ENCODE results near the gene SPECC1L.
A peak's percentile ranks its signal among the peaks of the same experiment; 100 is the strongest.
"Not testable (repeated sequence)": the region's sequence is repeated elsewhere in the genome, so short reads cannot be mapped to it uniquely, and the experiment has no call there.

SPECC1L gene

DNA sequence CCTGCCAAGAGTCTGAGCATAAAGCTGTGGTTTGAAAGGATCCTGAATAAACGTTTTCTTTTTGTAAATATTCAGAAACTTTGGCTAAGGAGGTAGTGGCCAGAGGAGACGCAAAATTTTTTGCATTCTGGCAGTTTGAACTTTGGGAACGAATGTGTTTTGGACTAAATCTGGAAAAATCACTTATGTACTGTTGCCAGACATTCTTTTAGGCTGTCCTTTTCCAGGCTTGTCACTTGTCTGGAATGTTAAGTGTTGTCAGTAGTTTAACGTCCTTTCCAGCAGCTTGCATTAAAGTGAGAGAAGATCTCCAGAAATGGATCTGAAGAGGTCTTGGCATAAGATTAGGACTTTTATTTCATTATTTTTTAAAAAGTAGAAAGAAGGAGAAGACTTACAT lies 18.5 kb downstream of the SPECC1L start:
- no peak for DNase-seq

DNA sequence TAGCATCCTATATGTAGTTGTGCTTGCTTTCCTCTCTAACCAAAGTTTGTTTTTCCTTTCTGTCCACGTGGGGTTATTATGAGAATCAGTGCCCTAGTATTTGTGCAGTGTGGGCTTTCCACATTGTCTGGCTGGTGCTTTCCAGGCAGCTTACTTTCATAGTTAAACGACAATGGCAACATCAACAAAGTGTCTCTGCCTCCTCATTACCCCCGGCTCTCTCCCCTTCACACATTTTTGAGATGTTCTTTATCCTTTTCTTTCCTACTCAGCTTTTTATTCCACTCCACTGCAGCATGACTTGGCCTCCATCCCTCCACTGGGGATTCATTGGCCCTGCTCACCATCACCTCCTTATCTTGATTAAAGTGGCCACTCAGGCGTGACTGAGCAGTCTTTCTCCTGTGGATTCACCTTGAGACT lies 19.1 kb downstream of the SPECC1L start:
- no peak for DNase-seq

DNA sequence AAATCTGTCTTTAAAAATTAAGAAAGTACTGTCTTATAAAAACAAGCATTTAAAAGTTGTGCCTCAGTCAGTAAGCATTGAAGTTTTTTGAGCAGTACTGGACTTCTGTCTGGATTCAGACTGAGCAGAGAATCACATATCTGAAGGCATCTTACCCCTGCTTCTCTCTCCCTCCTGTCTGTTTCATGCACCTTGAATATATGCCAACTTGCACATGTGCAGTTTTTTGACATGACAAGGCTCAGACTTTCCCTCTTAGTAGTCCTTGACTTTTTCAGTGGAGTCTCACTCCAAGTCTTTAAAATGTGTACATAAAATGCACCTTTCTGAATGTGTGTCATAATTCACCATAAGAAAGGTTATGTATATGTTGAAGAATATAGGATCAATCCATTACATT lies 19.8 kb downstream of the SPECC1L start:
- no peak for DNase-seq

DNA sequence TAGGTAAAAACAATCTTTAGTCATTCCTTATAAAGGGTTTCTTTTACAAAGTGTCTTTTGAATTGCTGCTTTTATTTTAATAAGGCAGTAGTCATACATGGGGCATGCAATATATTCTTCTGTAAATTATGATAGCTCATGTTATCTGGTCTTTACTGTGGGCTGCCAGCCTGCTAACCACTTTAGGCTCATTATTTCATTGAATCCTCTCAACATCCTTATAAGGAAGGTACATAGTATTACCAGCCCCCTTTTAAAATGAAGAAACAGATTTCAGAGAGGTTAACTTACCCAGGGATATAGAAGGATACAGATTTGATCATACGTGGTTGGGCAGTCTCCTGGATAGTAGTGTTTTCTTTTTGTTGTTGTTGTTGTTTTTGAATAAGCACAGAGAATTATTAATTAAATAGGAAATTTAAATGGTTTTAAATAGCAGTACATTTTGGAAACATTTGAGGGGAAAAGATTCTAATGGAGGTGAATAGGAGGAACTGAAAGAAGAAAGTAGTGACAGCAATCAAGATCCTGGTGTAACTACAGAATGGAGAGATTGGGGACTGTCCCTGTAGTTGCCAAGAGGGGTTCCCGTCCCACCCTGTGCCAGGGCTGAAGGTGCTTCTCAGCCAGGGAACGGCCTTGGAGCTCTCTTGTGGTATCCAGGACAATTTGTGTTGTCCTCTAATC lies 21.0 kb downstream of the SPECC1L start:
- DNase-seq, result no peak

DNA sequence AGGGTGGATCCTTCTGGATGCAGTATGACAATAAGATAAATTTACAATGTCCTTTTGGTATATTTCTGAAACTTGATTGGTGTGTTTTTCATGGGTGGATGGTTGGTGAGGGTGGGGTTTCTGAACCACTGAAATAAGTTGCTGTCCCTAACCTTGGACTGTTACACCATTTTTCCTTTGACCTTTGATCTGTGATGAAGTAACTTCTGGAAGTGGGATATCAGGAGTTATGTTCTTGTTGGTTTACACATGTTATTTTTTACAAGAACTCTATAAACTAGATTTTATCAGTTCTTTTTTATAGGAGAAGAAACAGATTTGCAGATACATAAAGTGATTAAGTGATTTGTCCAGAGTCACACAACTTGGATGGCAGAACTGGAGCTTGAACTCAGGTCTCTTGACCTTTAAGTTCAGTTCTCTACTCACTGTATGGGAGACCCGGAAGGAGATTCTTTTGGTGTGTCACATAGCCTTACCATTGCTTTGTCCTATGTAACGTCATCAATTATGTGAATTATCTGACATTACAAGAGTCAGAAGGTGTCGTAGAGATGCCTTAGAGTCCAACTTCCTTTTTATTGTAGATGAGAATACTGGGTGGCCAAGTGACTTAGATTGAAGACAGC lies 21.7 kb downstream of the SPECC1L start:
- DNase-seq, result not testable (repeated sequence)

DNA sequence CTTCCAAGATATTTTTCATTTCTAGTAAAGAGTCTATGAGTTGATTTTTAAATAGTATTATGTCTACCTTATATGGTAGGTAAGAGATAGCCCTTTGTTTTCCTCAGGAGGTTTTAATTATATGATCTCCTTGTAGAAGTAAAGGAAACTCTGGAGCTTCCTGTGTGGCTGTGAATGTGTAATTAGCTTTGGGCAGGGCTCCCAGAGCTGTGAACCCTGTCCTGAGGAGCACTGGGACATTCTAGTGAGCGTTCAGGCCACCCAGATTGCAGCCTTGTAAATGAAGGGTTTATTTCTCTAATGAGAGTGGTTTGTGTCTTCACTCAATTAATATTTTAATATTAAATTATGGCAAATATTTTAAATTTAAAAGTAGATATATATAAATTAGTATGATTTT lies 24.3 kb downstream of the SPECC1L start:
- DNase-seq, result not testable (repeated sequence)

DNA sequence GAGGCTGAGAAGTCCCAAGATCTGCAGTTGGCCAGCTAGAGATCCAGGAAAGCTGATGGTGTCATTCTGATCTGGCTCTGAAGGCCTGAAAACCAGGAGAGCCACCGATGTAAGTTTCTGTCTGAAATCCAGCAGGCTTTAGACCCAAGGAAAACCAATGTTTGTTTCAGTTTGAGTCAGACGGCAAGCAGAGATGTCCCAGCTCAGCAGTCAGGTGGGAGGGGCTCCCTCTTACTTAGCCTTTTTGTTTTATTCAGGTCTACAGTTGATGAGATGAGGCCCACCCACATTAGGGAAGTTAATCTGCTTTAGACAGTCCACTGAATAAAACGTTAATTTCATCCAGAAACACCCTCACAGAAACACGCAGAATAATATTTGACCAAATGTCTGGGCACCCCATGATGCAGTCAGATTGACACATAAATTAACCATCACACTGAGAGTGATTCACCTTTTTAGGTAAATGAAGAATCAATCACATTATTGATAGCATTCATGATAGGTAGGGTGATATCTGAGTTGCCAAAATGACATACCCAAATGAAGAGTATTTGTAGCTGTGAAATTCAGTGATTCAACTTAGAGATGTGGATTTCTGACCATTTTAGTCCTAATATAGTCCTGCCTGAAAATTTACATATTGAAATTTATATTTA lies 28.0 kb downstream of the SPECC1L start:
- DNase-seq, result not testable (repeated sequence)

DNA sequence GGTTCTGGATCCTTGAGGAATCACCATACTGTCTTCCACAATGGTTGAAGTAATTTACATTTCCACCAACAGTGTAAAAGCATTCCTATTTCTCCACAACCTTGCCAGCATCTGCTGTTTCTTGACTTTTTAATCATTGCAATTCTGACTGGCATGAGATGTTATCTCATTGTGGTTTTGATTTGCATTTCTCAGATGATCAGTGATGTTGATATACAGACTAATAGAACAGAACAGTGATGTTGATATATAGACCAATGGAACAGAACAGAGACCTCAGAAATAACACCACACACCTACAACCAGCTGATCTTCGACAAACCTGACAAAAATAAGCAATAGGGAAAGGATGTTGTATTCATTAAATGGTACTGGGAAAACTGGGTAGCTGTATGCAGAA lies 29.9 kb downstream of the SPECC1L start:
- DNase-seq, result not testable (repeated sequence)

DNA sequence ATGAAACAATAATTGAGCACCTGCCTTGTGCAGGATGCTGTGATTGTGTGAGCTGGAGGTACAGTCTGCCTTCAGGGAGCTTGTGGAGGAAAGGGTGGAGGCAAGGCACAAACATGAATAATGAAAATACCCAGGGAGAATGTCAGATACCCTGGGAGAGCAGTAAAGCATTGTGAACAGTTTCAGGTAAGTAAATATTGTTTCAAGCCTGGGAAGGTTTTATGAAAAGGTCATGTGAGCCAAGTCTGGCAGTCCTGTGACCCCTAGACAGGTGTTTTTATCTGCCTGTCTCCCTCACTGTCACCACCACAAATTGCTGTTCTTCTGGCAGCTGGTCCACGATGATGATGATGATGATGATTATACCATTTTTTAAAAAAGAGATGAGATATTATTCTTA lies 32.0 kb downstream of the SPECC1L start:
- DNase-seq, result no peak

DNA sequence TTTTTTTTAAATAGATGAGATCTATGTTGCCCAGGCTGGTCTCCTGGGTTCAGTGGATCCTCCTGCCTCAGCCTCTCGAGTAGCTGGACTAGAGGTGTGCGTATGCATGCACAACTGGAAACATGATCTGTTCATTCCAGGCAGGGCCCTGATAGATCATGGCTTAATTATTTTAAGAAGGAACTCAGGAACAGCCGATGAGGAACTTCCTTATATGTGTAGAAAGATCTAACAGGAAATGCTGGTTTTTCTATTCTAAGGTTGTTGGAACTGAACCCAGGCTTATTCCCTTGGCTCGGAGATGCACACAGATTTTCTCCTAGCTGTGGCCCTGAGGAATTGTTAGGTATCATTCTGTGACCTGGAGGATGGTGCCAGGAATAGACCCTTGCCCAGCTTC lies 32.4 kb downstream of the SPECC1L start:
- DNase-seq, result peak; percentile 31

DNA sequence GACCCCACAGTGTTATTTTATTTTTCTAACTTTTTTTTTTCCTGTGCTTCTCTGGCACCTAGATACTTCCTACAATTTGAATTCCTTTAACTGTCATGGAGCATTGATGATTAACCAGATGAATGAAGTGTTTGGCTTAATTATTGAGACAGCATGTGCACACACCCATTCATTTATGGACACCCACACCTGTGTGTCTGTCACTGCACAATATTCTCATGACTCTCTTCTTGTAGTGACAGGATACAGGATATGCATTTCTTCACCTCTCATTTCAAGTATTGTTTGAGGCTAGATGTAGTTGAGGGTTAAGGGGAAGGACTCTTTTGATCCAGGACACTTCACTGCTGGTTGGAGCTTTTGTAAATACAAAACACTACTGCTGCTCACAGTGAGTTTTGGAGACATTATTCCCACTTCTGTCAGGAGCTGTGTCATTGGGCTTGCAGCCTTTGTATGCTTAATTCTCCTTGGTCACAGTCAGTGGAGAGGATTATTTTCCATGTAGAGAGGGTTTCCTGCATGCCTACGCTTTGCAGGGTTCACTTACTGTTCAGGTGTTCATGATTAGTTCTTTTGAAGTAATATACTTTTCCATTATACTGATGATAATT lies 33.5 kb downstream of the SPECC1L start:
- peak; percentile 17 for DNase-seq

DNA sequence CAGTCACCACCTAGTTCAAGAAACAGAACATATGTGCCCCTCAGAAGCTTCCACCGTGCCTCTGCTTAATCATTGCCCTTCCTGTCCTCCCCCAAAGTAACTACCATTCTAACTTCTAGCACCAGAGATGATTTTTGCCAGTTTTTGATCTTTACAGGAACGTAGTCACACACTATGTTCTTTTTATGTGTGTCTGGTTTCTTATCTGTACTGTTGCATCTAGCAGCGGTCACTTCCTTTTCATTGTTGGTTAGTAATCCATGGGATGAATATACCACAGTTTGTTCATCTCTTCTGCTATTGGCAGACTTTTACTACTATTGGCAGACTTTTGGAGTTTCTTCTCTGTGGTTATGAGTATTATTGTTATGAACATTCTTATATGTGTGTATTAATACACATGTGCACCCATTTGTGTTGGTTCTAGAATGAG lies 34.6 kb downstream of the SPECC1L start:
- DNase-seq, result peak; percentile 88

DNA sequence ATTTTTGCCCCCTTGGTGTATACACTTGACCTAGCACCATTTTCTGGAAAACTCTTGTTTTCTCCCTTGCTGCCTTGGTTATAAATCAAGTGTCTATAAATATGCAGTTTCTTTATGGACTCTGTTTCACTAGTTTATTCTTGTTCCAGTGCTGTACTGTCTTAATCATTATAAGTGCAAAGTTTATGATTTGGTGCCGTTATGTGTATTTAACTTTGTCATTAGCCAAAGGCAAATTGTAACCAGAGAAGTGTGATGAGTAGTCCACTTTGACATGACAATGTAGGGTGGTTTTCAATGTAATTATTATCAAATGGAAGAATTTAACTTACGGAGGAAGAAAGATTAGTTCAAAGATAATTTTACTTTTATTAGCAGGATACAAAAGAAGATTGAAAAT lies 40.3 kb downstream of the SPECC1L start:
- DNase-seq, result no peak

DNA sequence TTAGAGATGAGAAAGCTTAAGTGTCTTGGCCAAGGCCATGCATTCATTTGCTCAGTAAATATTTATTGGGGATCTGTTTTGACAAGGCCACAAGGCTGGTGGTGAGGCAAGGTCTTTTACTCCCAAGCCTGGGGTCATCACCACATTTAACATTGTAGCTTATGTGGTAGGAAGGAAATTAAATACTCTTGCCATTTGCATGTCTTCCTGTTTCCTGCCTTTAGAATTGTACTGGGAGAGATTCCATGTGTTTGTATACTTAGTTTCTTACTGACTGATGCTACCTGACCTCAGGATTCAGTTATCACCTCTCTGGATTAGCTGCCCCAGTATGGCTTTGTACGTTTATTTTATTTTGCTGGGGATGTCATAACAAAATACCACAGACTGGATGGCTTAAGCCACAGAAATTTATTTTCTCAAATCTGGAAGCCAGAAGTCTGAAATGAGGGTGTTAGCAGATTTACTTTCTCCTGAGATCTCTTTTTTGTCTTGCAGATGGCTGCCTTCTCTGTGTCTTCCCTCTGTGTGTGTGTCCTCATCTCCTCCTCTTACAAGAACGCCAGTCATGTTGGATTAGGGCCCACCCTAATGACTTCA lies 44.8 kb downstream of the SPECC1L start:
- DNase-seq, result no peak

DNA sequence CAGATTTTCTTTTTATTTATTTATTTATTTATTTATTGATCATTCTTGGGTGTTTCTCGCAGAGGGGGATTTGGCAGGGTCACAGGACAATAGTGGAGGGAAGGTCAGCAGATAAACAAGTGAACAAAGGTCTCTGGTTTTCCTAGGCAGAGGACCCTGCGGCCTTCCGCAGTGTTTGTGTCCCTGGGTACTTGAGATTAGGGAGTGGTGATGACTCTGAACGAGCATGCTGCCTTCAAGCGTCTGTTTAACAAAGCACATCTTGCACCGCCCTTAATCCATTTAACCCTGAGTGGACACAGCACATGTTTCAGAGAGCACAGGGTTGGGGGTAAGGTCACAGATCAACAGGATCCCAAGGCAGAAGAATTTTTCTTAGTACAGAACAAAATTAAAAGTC lies 45.6 kb downstream of the SPECC1L start:
- DNase-seq, result not testable (repeated sequence)

DNA sequence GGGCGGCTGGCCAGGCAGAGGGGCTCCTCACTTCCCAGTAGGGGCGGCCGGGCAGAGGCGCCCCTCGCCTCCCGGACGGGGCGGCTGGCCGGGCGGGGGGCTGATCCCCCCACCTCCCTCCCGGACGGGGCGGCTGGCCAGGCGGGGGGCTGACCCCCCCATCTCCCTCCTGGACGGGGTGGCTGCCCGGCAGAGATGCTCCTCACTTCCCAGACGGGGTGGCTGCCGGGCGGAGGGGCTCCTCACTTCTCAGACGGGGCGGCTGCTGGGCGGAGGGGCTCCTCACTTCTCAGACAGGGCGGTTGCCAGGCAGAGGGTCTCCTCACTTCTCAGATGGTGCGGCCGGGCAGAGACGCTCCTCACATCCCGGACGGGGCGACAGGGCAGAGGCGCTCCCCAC lies 46.9 kb downstream of the SPECC1L start:
- DNase-seq, result not testable (repeated sequence)

DNA sequence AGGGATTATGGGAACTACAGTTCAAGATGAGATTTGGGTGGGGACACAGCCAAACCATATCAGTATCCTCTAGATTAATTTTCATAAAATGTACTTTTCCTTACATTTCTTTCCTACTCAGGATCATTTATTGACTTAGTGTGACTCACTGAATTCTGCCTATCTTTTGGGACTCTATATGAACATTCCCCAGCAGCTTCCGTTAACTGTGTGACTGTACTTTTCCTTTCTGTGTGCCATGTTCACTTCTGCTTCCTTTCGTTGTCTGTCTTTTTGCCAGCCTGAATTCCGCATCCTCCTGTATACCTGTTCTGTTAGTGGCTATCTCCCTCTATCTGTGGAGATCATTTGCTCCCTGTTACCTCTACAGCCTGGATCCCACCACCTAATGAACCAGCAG lies 48.8 kb downstream of the SPECC1L start:
- no peak for DNase-seq

DNA sequence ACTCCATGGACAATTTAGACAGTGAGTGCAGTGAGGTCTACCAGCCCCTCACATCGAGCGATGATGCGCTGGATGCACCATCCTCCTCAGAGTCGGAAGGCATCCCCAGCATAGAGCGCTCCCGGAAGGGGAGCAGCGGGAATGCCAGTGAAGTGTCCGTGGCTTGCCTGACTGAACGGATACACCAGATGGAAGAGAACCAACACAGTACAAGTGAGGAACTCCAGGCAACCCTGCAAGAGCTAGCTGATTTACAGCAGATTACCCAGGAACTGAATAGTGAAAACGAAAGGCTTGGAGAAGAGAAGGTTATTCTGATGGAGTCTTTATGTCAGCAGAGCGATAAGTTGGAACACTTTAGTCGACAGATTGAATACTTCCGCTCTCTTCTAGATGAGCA lies 51.4 kb downstream of the SPECC1L start:
- no peak for DNase-seq

DNA sequence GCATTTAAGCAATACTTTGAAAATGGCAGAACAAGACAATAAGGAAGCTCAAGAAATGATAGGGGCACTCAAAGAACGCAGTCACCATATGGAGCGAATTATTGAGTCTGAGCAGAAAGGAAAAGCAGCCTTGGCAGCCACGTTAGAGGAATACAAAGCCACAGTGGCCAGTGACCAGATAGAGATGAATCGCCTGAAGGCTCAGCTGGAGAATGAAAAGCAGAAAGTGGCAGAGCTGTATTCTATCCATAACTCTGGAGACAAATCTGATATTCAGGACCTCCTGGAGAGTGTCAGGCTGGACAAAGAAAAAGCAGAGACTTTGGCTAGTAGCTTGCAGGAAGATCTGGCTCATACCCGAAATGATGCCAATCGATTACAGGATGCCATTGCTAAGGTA lies 51.9 kb downstream of the SPECC1L start:
- no peak for DNase-seq

DNA sequence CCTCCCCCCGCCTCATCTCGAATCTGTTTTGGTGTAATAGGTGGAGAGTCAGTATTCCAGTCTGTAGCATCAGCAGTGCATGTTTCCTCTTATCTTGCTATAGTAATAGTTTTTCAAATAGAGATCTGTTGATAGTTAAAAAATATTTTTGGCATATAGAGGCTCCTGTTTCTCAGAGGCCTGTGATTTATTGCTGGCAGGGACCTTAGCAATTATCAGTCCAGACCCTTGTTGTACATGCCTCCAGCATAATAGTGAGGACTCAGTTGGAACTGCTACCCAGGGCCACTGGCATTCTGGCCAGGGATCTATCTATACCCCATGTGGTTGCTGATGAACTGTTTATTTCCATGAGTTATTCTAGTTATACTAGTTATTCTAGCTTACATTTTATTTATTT lies 52.6 kb downstream of the SPECC1L start:
- no peak for DNase-seq

DNA sequence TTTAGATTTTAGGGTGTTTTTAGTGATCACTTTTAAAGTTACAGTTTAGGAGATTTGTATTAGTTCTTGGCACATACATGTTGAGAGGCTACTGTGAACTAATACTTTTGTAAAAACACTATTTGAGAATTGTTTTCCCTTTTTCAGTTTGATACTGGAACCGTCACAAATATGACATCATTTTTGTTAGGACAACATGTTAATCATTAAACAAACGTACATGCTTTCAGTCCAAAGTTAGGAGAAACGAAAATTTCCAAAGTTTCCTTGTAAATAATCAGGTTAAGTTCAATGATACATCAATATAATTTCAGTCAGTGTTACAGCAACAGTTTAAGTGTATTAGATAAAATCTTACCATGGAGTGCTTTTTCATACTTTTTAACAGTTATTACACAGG lies 53.1 kb downstream of the SPECC1L start:
- DNase-seq, result no peak

DNA sequence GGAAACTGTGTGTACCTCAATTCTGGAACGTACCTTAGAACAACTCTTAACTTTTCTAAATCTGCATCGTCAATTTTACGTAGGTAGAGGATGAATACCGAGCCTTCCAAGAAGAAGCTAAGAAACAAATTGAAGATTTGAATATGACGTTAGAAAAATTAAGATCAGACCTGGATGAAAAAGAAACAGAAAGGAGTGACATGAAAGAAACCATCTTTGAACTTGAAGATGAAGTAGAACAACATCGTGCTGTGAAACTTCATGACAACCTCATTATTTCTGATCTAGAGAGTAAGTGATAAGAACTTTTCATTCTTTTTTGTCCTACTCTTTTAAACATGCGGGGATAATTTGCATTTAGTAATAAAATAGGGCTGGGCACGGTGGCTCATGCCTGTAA lies 53.5 kb downstream of the SPECC1L start:
- DNase-seq, result no peak

DNA sequence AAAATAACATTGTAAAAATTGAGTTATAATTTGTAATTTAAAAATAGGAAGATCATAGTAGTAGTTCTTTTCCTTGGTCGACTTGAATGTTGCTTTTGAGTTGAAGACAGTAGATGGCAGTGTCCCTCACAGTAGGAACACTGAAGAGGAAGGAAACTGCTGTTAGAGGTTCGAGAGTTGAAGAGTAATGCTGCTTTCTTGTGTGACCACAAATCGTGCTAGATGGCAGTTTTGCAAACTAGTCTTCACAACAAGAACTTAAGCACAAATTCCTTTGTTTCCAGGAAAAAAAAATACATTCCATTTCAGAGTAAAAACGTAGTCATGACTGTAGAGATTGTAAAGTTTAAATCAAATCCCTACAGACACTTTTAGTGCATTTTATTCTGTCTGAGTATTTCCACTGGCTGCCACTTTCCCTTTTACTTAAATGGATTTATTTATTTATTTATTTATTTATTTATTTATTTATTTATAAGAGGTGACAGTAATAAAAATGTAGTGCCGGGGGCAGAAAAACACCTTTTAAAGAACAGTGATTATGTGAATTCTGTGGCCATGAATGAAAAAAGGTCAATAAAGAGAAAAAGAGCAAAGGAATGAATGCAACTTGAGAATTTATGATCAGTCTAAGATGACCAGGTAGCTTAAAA lies 54.6 kb downstream of the SPECC1L start:
- peak; percentile 86 for DNase-seq

Measured in GF-D8 (cell line).